WTC11 (cell line): ENCODE data around the gene MSLN.

Experiments used
- ATF6 ChIP-seq: sonication (generic); formaldehyde crosslinking; IDR thresholded peaks from 2 replicates; pipeline ENCODE4 v1.8.1; 2023; ENCODE audit warnings: mild to moderate bottlenecking, missing genetic modification reagents
- CTCF ChIP-seq: fragments of 200-600 bp; IDR thresholded peaks from 2 replicates; pipeline ENCODE4 v1.8.0; 2022; ENCODE audit warnings: antibody characterized with exemption
- FOXJ3 ChIP-seq: sonication (generic); formaldehyde crosslinking; IDR thresholded peaks from 2 replicates; pipeline ENCODE4 v1.9.0; 2021; ENCODE audit warnings: missing genetic modification reagents, mild to moderate bottlenecking, borderline replicate concordance
- IRF2 ChIP-seq: sonication (generic); formaldehyde crosslinking; IDR thresholded peaks from 2 replicates; pipeline ENCODE4 v1.8.0; 2022; ENCODE audit warnings: low read depth, missing genetic modification reagents, borderline replicate concordance
- KAT7 ChIP-seq: sonication (generic); formaldehyde crosslinking; IDR thresholded peaks from 2 replicates; pipeline ENCODE4 v1.8.1; 2023; ENCODE audit warnings: missing genetic modification reagents, mild to moderate bottlenecking, borderline replicate concordance
- MLX ChIP-seq: sonication (generic); formaldehyde crosslinking; IDR thresholded peaks from 2 replicates; pipeline ENCODE4 v1.8.1; 2023; ENCODE audit warnings: mild to moderate bottlenecking, missing genetic modification reagents, moderate library complexity
- NFYB ChIP-seq: sonication (generic); formaldehyde crosslinking; conservative IDR thresholded peaks from 2 replicates; pipeline ENCODE4 v1.8.0; 2022; ENCODE audit warnings: low read depth, missing genetic modification reagents
- NR2C2 ChIP-seq: sonication (generic); formaldehyde crosslinking; IDR thresholded peaks from 2 replicates; pipeline ENCODE4 v1.8.0; 2022; ENCODE audit warnings: mild to moderate bottlenecking, missing genetic modification reagents
- SP1 ChIP-seq: sonication (generic); formaldehyde crosslinking; conservative IDR thresholded peaks from 2 replicates; pipeline ENCODE4 v1.8.1; 2022; ENCODE audit warnings: missing genetic modification reagents
- ZMAT4 ChIP-seq: fragments of 250-450 bp; sonication (Bioruptor Pico); IDR thresholded peaks from 2 replicates; pipeline ENCODE4 v1.9.0; 2021; ENCODE audit warnings: mild to moderate bottlenecking
- ZNF532 ChIP-seq: fragments of 250-450 bp; sonication (Bioruptor Pico); IDR thresholded peaks from 2 replicates; pipeline ENCODE4 v1.9.0; 2021; ENCODE audit warnings: mild to moderate bottlenecking, borderline replicate concordance
- ZSCAN18 ChIP-seq: fragments of 250-450 bp; sonication (Bioruptor Pico); IDR thresholded peaks from 2 replicates; pipeline ENCODE4 v2.1.2; 2022; ENCODE audit warnings: mild to moderate bottlenecking, moderate library complexity

GRCh38 chr16:761625-762513, 1.3 kb downstream of the MSLN start:
- TF ChIP-seq CTCF = no peak
- TF ChIP-seq MLX (CRISPR knock-in tag) = no peak
- TF ChIP-seq IRF2 (CRISPR knock-in tag) = no peak
- no peak for TF ChIP-seq ZSCAN18 (CRISPR knock-in tag)
- no peak for TF ChIP-seq NFYB (CRISPR knock-in tag)
- no peak for TF ChIP-seq SP1 (CRISPR knock-in tag)
- TF ChIP-seq NR2C2 (CRISPR knock-in tag) = no peak
- no peak for TF ChIP-seq KAT7 (CRISPR knock-in tag)
- TF ChIP-seq FOXJ3 (CRISPR knock-in tag) = no peak
- no peak for TF ChIP-seq ZNF532 (CRISPR knock-in tag)
- TF ChIP-seq ZMAT4 = no peak
- TF ChIP-seq ATF6 (CRISPR knock-in tag) = no peak
